Fibroblast of lung (primary cell): ENCODE data around the gene TAS2R38. TPM values are rescaled to one million over a fixed set of nuclear protein-coding genes. Genes with fewer than 3 reads are reported as not detected.

ENCODE experiments used
- DNase-seq, 2 donors: peaks; one replicate each; pipeline versions ENCODE4 v3.0.0 to v3.0.0-alpha.2; 2010; ENCODE audit warnings: low read depth in 2 of 2
- H2AFZ ChIP-seq: 2 replicates; pipeline ENCODE4 v1.5.1; 2012; ENCODE audit warnings: low read length, control low read depth, inconsistent platforms
- H3K27ac ChIP-seq: 2 replicates; pipeline ENCODE4 v1.5.1; 2011; ENCODE audit warnings: low read length, control low read depth; ENCODE audit not compliant: insufficient read depth
- H3K27me3 ChIP-seq: 2 replicates; pipeline ENCODE4 v1.5.1; 2011; ENCODE audit warnings: mild to moderate bottlenecking, low read length; ENCODE audit not compliant: control insufficient read depth, insufficient read depth
- H3K36me3 ChIP-seq: 2 replicates; pipeline ENCODE4 v1.5.1; 2011; ENCODE audit warnings: low read length; ENCODE audit not compliant: control insufficient read depth, insufficient read depth
- H3K4me1 ChIP-seq: 2 replicates; pipeline ENCODE4 v1.5.1; 2011; ENCODE audit warnings: low read length; ENCODE audit not compliant: control insufficient read depth, insufficient read depth; ENCODE audit errors: extremely low read depth
- H3K4me2 ChIP-seq: 2 replicates; pipeline ENCODE4 v1.5.1; 2011; ENCODE audit warnings: low read length, control low read depth; ENCODE audit not compliant: insufficient read depth; ENCODE audit errors: extremely low read depth
- H3K4me3 ChIP-seq, 4 experiments: fragments of 200-600 bp in 1 of 4; sonication (generic) in 1 of 4; replicated peaks in 1 of 4; 2 replicates each; pipeline ENCODE4 v1.5.1; 2011 to 2016; ENCODE audit warnings: low read length in 4 of 4, low read depth in 3 of 4, mild to moderate bottlenecking in 3 of 4, control low read depth in 2 of 4, inconsistent platforms in 1 of 4, mixed read lengths in 1 of 4; ENCODE audit not compliant: insufficient read depth in 1 of 4; ENCODE audit errors: control extremely low read depth in 1 of 4
- H3K79me2 ChIP-seq: 2 replicates; pipeline ENCODE4 v1.5.1; 2012; ENCODE audit warnings: mild to moderate bottlenecking, low read length, inconsistent platforms; ENCODE audit not compliant: control insufficient read depth, insufficient read depth
- H3K9ac ChIP-seq: 2 replicates; pipeline ENCODE4 v1.5.1; 2011; ENCODE audit warnings: mild to moderate bottlenecking, low read length, control low read depth; ENCODE audit not compliant: insufficient read depth
- H3K9me3 ChIP-seq: 2 replicates; pipeline ENCODE4 v1.5.1; 2012; ENCODE audit warnings: low read depth, low read length; ENCODE audit not compliant: control insufficient read depth, insufficient read depth
- H4K20me1 ChIP-seq: 2 replicates; pipeline ENCODE4 v1.5.1; 2011; ENCODE audit warnings: low read length; ENCODE audit not compliant: control insufficient read depth, insufficient read depth; ENCODE audit errors: extremely low read depth
- CTCF ChIP-seq, 2 donors: IDR thresholded peaks in 1 of 2; conservative IDR thresholded peaks in 1 of 2; 1 replicate in 1 of 2; 2 replicates in 1 of 2; pipeline ENCODE4 v1.5.1; 2011 to 2012; ENCODE audit warnings: low read length in 2 of 2, control low read depth in 1 of 2, inconsistent platforms in 1 of 2, low read depth in 1 of 2, mild to moderate bottlenecking in 1 of 2
- EZH2 ChIP-seq: IDR thresholded peaks from 2 replicates; pipeline ENCODE4 v1.5.1; 2012; ENCODE audit warnings: low read length, control low read depth, mild to moderate bottlenecking; ENCODE audit errors: missing control alignments
- polyA plus RNA-seq, 2 donors: library from polyadenylated mRNA; depleted of rRNA in 1 of 2; stranded (reverse) in 1 of 2; unstranded in 1 of 2; fragments of >200 nt; gene quantifications; 2 replicates each; pipeline ENCODE4 v1.2.1, GENCODE V29; 2011 to 2012; ENCODE audit warnings: missing spikeins in 1 of 2
- total RNA-seq: library from RNA; depleted of rRNA; stranded (reverse); fragments of >200 nt; gene quantifications from 2 replicates; pipeline ENCODE4 v1.2.1, GENCODE V29; 2014

Gene TAS2R38
- total and polyA plus RNA-seq, 2 donors (not counting 1 experiment from before 2014, with no cell fraction given): not detected

- H2AFZ ChIP-seq: no peak overlapping the region
- no peak for TF ChIP-seq EZH2
- TF ChIP-seq CTCF (conservative IDR thresholded peaks at IDR 0.05 in 1 of 2, IDR thresholded peaks at IDR 0.05 in 1 of 2; ENCODE audit: low read depth in 1 of 2, low read length in 2 of 2): no peak
- no peaks in the 10 kb centered on the region for H4K20me1 ChIP-seq
- H3K4me1 ChIP-seq: no peaks in the 10 kb centered on the region
- no peak overlapping the region for H3K9ac ChIP-seq
- DNase-seq: no peak
- no peak overlapping the region for H3K27ac ChIP-seq
- H3K9me3 ChIP-seq: no peaks in the 10 kb centered on the region
- no peak overlapping the region for H3K4me3 ChIP-seq
- no peak overlapping the region for H3K4me2 ChIP-seq
- H3K79me2 ChIP-seq: no peaks in the 10 kb centered on the region
- H3K36me3 ChIP-seq: no peaks in the 10 kb centered on the region
- H3K27me3 ChIP-seq: no peaks in the 10 kb centered on the region
Measured at GRCh38 chr7:141979568-141979967, 6.0 kb upstream of the TAS2R38 start.

GRCh38 chr7:141978351-141978750 is 4.8 kb upstream of the TAS2R38 start:
- H3K4me2 ChIP-seq: no peak overlapping the region
- H4K20me1 ChIP-seq: no peaks in the 10 kb centered on the region
- H3K79me2 ChIP-seq: no peaks in the 10 kb centered on the region
- no peaks in the 10 kb centered on the region for H3K27me3 ChIP-seq
- no peaks in the 10 kb centered on the region for H3K9me3 ChIP-seq
- TF ChIP-seq EZH2: no peak
- no peak for TF ChIP-seq CTCF (conservative IDR thresholded peaks at IDR 0.05 in 1 of 2, IDR thresholded peaks at IDR 0.05 in 1 of 2; ENCODE audit: low read depth in 1 of 2, low read length in 2 of 2)
- H3K4me1 ChIP-seq: no peaks in the 10 kb centered on the region
- DNase-seq: no peak
- no peaks in the 10 kb centered on the region for H3K36me3 ChIP-seq
- H3K27ac ChIP-seq: no peak overlapping the region
- H2AFZ ChIP-seq: no peak overlapping the region
- no peak overlapping the region for H3K9ac ChIP-seq
- H3K4me3 ChIP-seq: no peak overlapping the region

DNA sequence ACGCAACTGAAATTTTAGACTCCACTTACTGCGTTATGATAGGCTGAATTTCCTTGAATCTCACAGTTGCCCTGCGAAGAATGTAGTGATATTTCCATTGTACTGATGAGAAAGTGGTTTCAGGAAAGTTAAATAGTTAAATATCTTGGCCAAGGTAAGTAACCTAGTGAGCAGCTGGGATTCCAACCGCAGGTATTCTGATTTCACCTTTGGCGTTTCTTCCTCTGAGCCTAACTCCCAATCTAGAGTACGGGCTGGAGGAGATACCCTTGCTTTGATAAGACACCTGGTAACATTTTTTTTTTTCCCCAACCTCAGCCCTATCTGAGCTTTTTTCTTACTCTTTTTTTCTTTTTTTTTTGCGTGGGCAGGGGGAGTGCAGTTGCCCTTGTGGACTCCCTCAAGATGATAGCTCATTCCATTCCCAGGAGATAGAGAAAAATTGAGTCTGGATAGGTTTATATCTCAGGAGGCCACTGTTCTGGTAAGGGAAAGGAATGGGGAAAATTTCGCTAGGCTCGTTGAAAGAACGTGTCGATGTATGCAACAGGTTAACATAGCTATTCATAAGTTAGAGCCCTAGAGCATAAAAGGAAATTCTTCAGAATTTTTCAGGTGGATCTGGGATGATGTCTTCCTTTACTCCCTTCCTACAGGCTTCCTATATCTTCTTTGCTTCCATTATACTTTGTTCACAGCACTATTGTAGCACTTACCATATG is 3.1 kb upstream of the TAS2R38 start:
- Histone ChIP-seq H3K4me1 (no peaks in the 10 kb centered on the region), H3K36me3 (no peaks in the 10 kb centered on the region), H3K27me3 (no peaks in the 10 kb centered on the region), H4K20me1 (no peaks in the 10 kb centered on the region), H3K9ac (no peak overlapping the region), H3K79me2 (no peaks in the 10 kb centered on the region), H3K4me3 (no peak overlapping the region), H3K4me2 (no peak overlapping the region), H2AFZ (no peak overlapping the region), H3K9me3 (no peaks in the 10 kb centered on the region), H3K27ac (no peak overlapping the region)
- DNase-seq: no peak
- no peak for TF ChIP-seq CTCF (conservative IDR thresholded peaks at IDR 0.05 in 1 of 2, IDR thresholded peaks at IDR 0.05 in 1 of 2; ENCODE audit: low read depth in 1 of 2, low read length in 2 of 2)
- TF ChIP-seq EZH2: no peak
